ENCODE measurements around the gene SLC30A9.

Gene SLC30A9

DNA sequence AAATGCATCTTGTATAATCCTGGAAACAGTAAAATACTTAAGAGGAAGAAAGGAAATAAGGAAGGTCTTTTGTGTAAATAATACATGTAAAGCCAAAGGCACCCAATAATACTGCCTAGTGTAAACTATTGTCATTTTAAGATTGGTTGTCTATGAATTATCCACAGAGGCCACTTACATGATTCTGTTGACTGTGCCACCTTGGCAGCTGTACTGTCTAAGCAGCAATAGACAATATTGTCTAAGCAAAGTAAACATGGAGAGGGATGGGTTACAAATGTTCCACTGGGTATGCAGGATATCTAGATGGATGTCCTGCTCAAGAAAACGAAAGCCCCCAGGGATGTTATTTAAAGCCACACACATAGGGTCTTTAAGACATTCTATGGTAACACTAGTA lies 142.7 kb downstream of the SLC30A9 start:
- no peak overlapping the region for H3K27ac Mint-ChIP-seq
- H3K9me3 Mint-ChIP-seq = peaks cover 0 to 3% of the 10 kb centered on the region in 2 donors
- H3K27me3 Mint-ChIP-seq = no peaks in the 10 kb centered on the region
- ATAC-seq (replicated peaks) = no peak
- peaks cover 15 to 24% of the 10 kb centered on the region in 2 donors for H3K4me1 Mint-ChIP-seq
- peaks cover 16 to 52% of the 10 kb centered on the region in 2 donors for H3K36me3 Mint-ChIP-seq
- H3K4me3 Mint-ChIP-seq = no peak overlapping the region
- no peak for DNase-seq

DNA sequence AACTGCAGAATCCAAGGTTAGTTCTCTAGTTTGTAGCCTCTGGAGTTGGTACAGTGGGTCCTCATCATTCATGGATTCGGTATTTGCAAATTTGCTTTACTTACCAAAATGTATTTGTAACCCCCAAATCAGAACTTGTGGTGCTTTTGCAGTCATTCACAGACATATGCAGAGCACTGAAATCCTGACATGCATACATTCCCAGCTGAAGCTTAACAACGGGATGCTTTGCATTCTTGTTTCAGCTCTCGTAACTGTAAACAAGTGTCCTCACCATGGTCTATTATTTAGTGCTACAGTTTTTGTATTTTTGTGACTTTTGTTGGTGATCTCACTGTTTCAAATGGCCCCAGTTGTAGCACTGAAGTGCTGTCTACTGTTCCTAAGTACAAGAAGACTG lies 146.0 kb downstream of the SLC30A9 start:
- ATAC-seq (replicated peaks) (no peak), DNase-seq (no peak)
- Mint-ChIP-seq H3K27me3 (no peaks in the 10 kb centered on the region), H3K27ac (no peak overlapping the region), H3K9me3 (peaks cover 0 to 2% of the 10 kb centered on the region in 2 donors), H3K4me3 (no peak overlapping the region), H3K36me3 (peaks cover 18 to 46% of the 10 kb centered on the region in 2 donors), H3K4me1 (peaks cover 8 to 15% of the 10 kb centered on the region in 2 donors)
